ENCODE results near the gene FGFRL1. TPM values are rescaled to one million over a fixed set of nuclear protein-coding genes. Genes with fewer than 3 reads are reported as not detected.

FGFRL1 gene
- total RNA-seq, 4 donors from 2014 or later = 9.0 to 19.9 (median 12.0) TPM

DNA sequence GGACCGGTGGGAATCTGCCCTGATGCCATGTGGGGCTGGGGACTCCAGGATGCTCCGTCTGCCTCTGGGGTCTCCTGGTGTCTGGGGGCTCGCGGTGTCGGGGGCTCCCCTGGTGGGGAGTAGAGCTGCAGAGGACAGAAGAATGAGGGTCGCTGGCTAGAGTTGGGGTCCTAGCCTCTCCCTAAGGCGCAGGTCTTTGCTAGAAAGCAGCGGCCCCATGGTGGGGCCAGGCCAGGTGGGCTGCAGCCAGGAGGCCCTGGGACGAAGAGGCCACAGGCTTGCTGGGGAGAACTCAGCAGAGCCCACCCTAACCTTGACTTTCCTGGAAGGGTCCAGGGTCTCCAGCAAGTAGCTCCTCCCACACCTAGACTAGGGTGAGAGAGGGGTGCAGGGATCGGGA lies 21.4 kb downstream of the FGFRL1 start:
- H3K27ac ChIP-seq = no peak overlapping the region
- DNase-seq (ENCODE audit: low spot score in 2 of 2) = no peak
- H3K4me1 ChIP-seq = peaks cover 23% of the 10 kb centered on the region
- WGBS = no CpG with 5 or more reads among the region's 10 CpGs
- peaks cover 40% of the 10 kb centered on the region for H3K27me3 ChIP-seq
- H3K9me3 ChIP-seq = no peaks in the 10 kb centered on the region
- no peaks in the 10 kb centered on the region for H3K36me3 ChIP-seq
- no peak overlapping the region for H3K4me3 ChIP-seq
- TF ChIP-seq CTCF (IDR thresholded peaks at IDR 0.05) (no peak), POLR2AphosphoS5 (IDR thresholded peaks at IDR 0.05) (no peak), EP300 (IDR thresholded peaks at IDR 0.05) (no peak), POLR2A (IDR thresholded peaks at IDR 0.05) (no peak)

DNA sequence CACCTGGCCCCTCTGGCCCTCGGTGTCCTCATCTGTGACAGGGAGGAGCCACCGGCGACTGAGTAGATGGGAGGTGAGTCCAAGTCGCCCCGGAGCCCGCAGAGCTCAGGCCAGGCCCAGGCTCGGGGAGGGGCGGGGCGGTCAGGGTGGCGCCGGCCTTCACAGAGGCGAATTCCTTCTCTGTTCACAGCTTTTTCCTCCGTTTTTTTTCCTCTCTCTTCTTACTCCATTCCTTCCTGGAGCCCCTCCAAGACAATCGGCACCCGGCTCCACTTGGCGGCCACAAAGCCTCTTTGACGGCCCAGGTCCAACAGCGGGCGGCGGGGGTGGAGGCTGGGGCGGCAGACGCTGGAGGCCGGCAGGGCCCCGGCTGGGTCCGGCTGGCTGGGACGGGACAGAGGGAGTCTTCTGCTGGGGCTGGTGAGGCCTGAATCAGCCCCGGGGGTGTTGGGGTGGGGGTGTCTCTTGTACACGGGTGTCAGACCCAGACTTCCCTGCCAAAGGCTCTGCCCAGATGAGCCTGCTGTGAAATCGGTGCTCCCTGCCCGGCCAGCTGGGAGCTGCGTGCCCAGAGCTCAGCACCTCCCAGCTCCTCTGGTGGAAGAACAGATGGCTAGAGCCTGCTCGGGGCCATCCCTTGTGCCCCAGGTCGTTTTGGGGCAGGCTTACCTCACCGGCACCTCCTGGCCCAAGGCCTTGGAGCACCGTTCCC lies 22.6 kb downstream of the FGFRL1 start:
- Histone ChIP-seq H3K27me3 (peaks cover 34% of the 10 kb centered on the region), H3K27ac (peak overlapping the region; percentile 19), H3K36me3 (no peaks in the 10 kb centered on the region), H3K4me1 (peaks cover 24% of the 10 kb centered on the region), H3K4me3 (peak overlapping the region; percentile 22), H3K9me3 (no peaks in the 10 kb centered on the region)
- TF ChIP-seq EP300 (IDR thresholded peaks at IDR 0.05) (no peak), CTCF (IDR thresholded peaks at IDR 0.05) (no peak), POLR2A (IDR thresholded peaks at IDR 0.05) (no peak), POLR2AphosphoS5 (IDR thresholded peaks at IDR 0.05) (no peak)
- 10% methylated on average over 20 of the region's 35 CpGs for WGBS
- no peak for DNase-seq (ENCODE audit: low spot score in 2 of 2)

GRCh38 chr4:1035510-1035909 lies 24.1 kb downstream of the FGFRL1 start:
- DNase-seq (ENCODE audit: low spot score in 2 of 2) = no peak

DNA sequence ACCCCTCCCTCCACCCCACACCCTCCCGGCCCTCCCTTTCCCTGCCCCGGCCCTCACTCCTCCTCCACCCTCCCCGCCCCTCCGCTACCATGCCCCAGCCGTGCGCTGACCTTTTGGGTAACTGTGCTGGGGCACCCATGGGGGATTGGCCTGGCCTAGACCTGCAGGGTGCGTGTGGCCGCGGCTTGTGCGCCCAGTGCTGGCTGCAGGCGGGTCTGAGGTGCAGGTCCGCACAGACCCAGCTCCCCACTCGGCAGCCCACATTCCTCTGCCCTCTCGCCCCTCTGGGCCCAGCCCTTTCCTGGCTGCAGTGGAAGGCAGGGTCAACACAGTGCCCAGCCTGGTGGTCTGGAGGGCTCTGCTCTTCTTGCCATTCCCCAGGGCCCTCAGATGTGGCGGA lies 24.7 kb downstream of the FGFRL1 start:
- H3K4me3 ChIP-seq = no peak overlapping the region
- H3K9me3 ChIP-seq = no peaks in the 10 kb centered on the region
- peaks cover 45% of the 10 kb centered on the region for H3K4me1 ChIP-seq
- H3K36me3 ChIP-seq = no peaks in the 10 kb centered on the region
- DNase-seq (ENCODE audit: low spot score in 2 of 2) = no peak
- H3K27ac ChIP-seq = no peak overlapping the region
- no peak for TF ChIP-seq POLR2AphosphoS5 (IDR thresholded peaks at IDR 0.05)
- no peak for TF ChIP-seq CTCF (IDR thresholded peaks at IDR 0.05)
- no peak for TF ChIP-seq POLR2A (IDR thresholded peaks at IDR 0.05)
- TF ChIP-seq EP300 (IDR thresholded peaks at IDR 0.05) = no peak
- no CpG with 5 or more reads among the region's 15 CpGs for WGBS
- H3K27me3 ChIP-seq = peaks cover 24% of the 10 kb centered on the region

More at GRCh38 chr4:1035510-1035909, 24.1 kb downstream of the FGFRL1 start:
- H3K4me1 ChIP-seq = peaks cover 39% of the 10 kb centered on the region
- no peaks in the 10 kb centered on the region for H3K9me3 ChIP-seq
- no peaks in the 10 kb centered on the region for H3K36me3 ChIP-seq
- H3K27ac ChIP-seq = no peak overlapping the region
- no peak for TF ChIP-seq POLR2AphosphoS5 (IDR thresholded peaks at IDR 0.05)
- no peak for TF ChIP-seq EP300 (IDR thresholded peaks at IDR 0.05)
- TF ChIP-seq POLR2A (IDR thresholded peaks at IDR 0.05) = no peak
- TF ChIP-seq CTCF (IDR thresholded peaks at IDR 0.05) = no peak
- peaks cover 29% of the 10 kb centered on the region for H3K27me3 ChIP-seq
- 31% methylated on average over 5 of the region's 26 CpGs for WGBS
- no peak overlapping the region for H3K4me3 ChIP-seq

DNA sequence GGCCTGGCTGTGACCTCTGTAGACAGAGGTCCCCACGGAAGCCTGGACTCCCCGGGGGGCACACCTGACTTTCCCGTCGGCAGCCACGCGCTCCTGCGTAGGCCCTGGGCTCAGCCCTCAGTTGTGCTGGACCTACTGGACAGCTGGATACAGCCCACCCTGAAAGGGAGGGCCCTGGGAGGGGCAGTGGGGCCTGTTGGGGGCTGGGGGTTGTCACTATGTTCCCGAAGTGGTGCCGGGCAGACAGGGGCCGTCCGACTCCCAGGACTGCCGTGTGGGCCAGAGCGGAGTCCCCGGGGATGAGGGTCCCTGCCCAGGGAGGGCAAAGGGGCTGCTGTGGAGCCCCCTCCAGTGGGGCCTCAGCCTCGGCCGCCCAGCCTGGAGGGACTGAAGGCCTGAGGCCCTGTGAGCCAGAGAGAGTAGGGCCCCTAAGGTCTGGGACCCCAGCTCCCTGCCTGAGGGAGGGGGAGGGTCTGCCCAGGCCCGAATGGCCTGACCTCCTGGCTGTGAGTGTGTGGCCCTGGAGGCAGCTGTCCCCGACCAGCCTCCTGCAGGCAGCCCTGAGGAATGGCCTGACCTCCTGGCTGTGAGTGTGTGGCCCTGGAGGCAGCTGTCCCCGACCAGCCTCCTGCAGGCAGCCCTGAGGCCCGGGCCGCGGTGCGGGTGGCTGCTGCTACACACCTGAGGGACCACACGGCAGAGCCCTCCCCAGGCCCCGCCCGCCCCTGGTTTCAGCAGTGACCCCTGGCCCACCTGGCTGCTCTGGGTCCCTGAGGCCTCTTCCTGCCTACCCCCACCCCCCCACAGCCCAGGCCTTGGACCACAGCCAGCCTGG lies 25.8 kb downstream of the FGFRL1 start:
- no peak for DNase-seq (ENCODE audit: low spot score in 2 of 2)
- Histone ChIP-seq H3K27ac (no peak overlapping the region), H3K36me3 (no peaks in the 10 kb centered on the region), H3K4me3 (no peak overlapping the region), H3K27me3 (peaks cover 14% of the 10 kb centered on the region), H3K9me3 (no peaks in the 10 kb centered on the region), H3K4me1 (peaks cover 56% of the 10 kb centered on the region)
- no peak for TF ChIP-seq POLR2AphosphoS5 (IDR thresholded peaks at IDR 0.05)
- no peak for TF ChIP-seq CTCF (IDR thresholded peaks at IDR 0.05)
- TF ChIP-seq POLR2A (IDR thresholded peaks at IDR 0.05) = no peak
- TF ChIP-seq EP300 (IDR thresholded peaks at IDR 0.05) = no peak
- 75% methylated on average over 2 of the region's 26 CpGs for WGBS
